HG02885 (cell line): Measurements from ENCODE around the gene JSRP1.
A peak's percentile ranks its signal among the peaks of the same experiment; 100 is the strongest.

Experiments used
- ATAC-seq: cut with Tn5 transposase; IDR thresholded peaks from one replicate; pipeline ENCODE4 v1.9.1; 2021; ENCODE audit warnings: mild to moderate bottlenecking; ENCODE audit not compliant: unreplicated experiment, poor library complexity

JSRP1 gene

GRCh38 chr19:2235381-2236063 is 20.7 kb downstream of the JSRP1 start:
- peak; percentile 9 for ATAC-seq

DNA sequence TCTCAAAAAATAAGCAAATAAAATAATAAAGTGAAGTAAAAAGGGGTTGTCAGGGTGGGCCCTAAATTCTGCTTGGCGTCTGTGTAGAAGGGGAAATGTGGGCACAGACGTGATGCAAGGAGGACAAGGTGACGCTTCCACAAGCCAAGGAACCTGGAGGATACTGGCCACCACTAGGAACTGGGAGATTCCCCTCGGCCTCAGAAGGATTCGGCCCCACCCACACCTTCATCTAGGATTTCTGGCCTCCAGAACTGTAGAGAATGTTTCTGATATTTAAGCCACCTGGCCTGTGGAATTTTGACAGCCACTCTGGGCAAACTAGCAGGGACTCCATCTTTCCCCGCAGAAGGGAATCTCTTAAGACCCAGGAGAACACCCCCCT is 21.2 kb downstream of the JSRP1 start:
- no peak for ATAC-seq

- ATAC-seq, result no peak
These were observed 22.5 kb downstream of the JSRP1 start for GRCh38 chr19:2233601-2234280.

GRCh38 chr19:2232286-2233151 is 23.7 kb downstream of the JSRP1 start:
- ATAC-seq, result no peak

GRCh38 chr19:2231621-2232221 is 24.5 kb downstream of the JSRP1 start:
- no peak for ATAC-seq

- no peak for ATAC-seq
These were observed 25.2 kb downstream of the JSRP1 start for GRCh38 chr19:2230807-2231533.

GRCh38 chr19:2230033-2230531 is 26.1 kb downstream of the JSRP1 start:
- no peak for ATAC-seq

GRCh38 chr19:2229103-2230032 is 26.8 kb downstream of the JSRP1 start:
- no peak for ATAC-seq

DNA sequence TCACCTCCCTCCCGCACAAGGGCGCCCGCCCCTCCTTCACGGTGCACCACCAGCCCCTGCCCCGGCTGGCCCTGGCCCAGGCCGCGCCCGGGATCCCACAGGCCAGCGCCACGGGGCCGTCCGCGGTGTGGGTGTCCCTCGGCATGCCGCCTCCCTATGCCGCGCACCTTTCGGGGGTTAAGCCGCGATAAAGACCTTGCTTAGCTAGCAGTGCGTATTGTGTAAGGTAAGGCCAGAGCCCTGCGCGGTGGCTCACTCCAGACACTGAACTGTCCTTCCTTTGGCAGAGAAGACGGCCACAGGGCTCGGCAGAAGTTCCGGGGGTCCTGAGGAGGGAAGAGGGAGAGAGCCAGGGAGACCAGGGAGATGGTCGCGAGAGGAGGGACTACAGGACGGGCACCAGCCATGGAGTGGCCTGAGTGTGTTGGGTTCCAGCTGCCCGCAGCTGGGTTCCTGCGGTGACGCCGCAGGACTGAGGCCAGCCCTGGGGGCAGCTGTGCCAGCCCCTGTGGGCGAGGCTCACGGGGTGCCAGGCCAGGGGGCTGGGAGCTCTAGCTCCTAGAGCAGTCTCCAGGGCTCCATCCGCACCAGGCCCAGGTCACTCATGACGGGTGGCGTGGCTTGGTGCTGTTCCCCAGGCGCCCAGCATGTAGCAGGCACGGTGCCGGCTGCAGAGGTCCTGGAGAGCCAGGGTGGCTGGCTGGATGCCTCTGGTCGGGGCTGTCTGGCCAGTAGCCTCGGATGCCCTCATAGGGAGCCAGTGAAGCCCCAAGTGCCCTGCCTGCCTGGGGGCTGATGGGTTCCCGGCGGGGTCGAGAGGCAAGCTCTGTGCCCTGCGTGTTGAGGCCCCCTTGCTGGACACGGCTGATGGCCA is 27.8 kb downstream of the JSRP1 start:
- no peak for ATAC-seq

DNA sequence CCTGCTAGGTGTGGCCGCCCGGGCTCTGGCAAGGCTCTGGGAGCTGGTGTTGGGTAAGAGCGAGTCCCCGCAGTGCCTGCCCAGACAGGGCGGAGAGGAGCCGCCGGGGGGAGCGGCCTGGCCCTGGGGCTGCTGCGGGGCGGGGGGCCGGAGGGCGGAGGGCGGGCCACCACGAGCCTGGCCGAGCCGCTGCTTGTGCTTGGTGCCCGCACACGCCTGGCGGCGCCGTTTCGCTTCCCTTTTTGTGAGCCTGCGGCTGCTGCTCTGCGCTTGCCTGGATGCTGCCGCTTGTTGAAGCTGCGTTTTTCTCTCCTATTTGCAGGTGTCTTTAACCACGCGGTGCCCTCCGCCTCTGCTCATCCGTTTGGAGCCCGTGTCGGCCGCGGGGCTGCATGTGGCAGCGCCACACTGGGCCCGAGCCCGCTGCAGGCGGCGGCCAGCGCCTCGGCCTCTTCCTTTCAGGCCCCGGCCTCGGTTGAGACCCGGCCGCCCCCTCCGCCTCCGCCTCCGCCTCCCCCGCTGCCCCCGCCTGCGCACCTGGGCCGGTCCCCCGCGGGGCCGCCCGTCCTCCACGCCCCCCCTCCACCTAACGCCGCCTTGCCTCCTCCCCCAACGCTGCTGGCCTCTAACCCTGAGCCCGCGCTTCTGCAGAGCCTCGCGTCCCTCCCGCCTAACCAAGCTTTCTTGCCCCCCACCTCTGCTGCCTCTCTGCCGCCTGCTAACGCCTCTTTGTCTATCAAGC is 28.6 kb downstream of the JSRP1 start:
- ATAC-seq, result peak; percentile 54

DNA sequence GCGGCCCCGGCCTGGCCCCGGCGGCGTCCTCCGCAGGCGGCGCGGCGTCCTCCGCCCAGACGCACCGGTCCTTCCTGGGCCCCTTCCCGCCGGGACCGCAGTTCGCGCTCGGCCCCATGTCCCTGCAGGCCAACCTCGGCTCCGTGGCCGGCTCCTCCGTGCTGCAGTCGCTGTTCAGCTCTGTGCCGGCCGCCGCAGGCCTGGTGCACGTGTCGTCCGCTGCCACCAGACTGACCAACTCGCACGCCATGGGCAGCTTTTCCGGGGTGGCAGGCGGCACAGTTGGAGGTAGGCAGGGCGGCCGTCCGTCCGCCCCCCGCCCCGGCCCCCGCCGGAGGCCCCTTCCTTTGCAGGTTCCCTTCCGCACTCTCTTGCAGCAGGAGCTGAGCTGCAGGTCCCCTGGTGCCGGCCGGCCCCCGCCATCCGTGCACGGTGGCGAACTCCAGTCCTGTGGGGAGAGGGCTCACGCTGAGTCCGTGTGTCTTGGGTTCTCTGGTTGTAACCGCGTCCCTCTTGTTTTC is 29.3 kb downstream of the JSRP1 start:
- ATAC-seq, result no peak

DNA sequence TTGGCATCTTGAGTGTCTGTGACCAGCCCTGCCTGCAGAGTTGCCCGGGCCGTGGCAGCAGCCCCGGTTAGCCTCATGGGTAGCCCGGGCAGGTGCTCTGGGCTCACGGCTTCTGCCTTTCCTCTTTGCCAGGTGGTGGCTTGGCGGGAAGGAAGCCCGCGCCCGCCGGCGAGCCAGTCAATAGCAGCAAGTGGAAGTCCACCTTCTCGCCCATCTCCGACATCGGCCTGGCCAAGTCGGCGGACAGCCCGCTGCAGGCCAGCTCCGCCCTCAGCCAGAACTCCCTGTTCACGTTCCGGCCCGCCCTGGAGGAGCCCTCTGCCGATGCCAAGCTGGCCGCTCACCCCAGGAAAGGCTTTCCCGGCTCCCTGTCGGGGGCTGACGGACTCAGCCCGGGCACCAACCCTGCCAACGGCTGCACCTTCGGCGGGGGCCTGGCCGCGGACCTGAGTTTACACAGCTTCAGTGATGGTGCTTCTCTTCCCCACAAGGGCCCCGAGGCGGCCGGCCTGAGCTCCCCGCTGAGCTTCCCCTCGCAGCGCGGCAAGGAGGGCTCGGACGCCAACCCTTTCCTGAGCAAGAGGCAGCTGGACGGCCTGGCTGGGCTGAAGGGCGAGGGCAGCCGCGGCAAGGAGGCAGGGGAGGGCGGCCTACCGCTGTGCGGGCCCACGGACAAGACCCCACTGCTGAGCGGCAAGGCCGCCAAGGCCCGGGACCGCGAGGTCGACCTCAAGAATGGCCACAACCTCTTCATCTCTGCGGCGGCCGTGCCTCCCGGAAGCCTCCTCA is 30.0 kb downstream of the JSRP1 start:
- ATAC-seq, result no peak

DNA sequence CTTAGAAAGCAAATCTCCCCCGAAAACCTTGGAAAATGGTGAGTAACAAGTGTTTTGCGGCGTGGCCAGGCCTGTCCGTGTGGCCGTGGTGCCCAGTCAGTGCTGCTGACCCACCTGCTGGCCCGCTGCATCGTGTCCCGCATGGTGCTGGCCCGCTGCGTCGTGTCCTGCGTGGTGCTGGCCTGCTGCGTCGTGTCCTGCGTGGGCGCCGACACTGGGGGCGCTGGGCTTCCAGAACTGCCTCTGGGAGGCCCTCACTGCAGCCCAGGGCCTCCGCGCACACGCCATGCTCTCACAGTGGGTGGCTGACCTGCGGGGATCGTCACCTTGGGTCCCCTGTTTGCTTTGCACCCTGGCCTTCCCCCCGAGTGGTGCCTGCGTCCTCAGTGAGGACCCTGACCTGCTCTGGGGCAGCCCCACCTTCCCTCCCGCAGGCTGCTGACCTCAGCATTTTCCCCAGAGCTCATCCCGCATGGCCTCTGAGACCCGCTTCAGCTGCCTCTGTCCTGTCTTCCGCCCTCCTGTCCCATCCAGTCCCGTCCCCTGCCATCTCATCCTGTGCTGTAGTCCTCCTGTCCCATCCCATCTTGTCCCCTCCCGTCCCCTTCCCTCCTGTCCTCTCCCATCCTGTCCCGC is 30.7 kb downstream of the JSRP1 start:
- no peak for ATAC-seq

DNA sequence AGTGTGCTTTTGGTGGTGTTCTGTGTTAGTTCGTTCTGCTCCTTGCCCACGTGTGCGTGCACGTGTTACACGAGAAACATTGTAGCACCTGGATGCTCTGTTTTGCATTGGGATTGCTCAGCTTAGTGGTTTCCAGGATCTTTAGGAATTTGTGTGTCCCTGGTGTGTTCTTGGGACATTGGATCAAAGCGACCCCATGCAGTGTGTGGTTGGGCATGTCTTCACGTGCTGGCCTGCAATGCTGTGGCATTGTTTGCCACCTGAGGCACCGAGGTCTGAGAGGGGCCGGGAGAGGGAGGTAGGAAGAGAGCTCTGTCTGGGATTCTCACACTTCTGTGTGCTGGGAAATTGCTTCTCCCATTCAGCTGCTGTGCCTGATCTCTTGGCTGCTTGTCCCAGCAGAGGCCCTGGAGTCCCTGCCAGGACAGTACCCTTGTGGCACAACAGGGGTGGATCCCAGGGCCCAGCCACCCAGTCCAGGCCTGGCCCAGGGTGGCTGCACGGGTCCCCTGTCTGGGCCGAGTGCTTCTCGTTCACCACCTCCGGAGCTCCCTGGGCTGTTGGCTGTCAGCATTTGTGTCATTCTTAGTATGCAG is 31.4 kb downstream of the JSRP1 start:
- no peak for ATAC-seq

- ATAC-seq, result no peak
These were observed 32.3 kb downstream of the JSRP1 start for GRCh38 chr19:2223959-2224358.
